Activated CD8-positive, alpha-beta T cell treated with anti-CD3 and anti-CD28 coated beads, Interleukin-2, amount 10 ng/mL, durations not matched to agents 7 days and 5 days (primary cell): ENCODE data around the gene FGD6. TPM values are rescaled to one million over a fixed set of nuclear protein-coding genes. Genes with fewer than 3 reads are reported as not detected.

ENCODE experiments used
- ATAC-seq: fragments of 150-1000 bp; cut with Tn5 transposase; one replicate; pipeline ENCODE4 v1.10.0; 2021; ENCODE audit warnings: moderate library complexity
- CTCF ChIA-PET: fragments of 350-600 bp; sonication (Branson Sonifier 250); formaldehyde crosslinking; loops from one replicate; lab custom pipeline; 2021; ENCODE audit warnings: antibody characterized with exemption; lab: Charles Lee
- POLR2A ChIA-PET: fragments of 350-600 bp; sonication (Branson Sonifier 250); formaldehyde crosslinking; loops from one replicate; lab custom pipeline; 2021; ENCODE audit warnings: antibody characterized with exemption; lab: Charles Lee
- DNase-seq: peaks from one replicate; pipeline ENCODE4 v3.0.0-alpha.2; 2020
- H3K27ac Mint-ChIP-seq: one replicate; pipeline ENCODE4 v1.8.0; 2021; ENCODE audit warnings: mild to moderate bottlenecking, mixed read lengths
- H3K27me3 Mint-ChIP-seq: one replicate; pipeline ENCODE4 v1.8.0; 2021; ENCODE audit warnings: low read depth, mixed read lengths
- H3K36me3 Mint-ChIP-seq: one replicate; pipeline ENCODE4 v1.8.0; 2021; ENCODE audit warnings: low read depth, mixed read lengths
- H3K4me1 Mint-ChIP-seq: one replicate; pipeline ENCODE4 v1.8.0; 2021; ENCODE audit warnings: low read depth, mixed read lengths
- H3K4me3 Mint-ChIP-seq: one replicate; pipeline ENCODE4 v1.8.0; 2021; ENCODE audit warnings: mild to moderate bottlenecking, mixed read lengths
- H3K9me3 Mint-ChIP-seq: one replicate; pipeline ENCODE4 v1.8.0; 2022; ENCODE audit warnings: mixed read lengths; ENCODE audit not compliant: insufficient read depth
- total RNA-seq, 2 experiments: library from RNA; stranded (reverse); gene quantifications; one replicate each; pipeline ENCODE4 v1.2.3, GENCODE V29; 2021

The FGD6 gene
- total RNA-seq, 2 experiments from 2014 or later, result 0.50 to 0.70 TPM

- ChIA-PET POLR2A (interaction anchor here (0.7 kb wide), 1 partner anchor 340 kb away, joined by 3 read pairs; no protein-coding TSS in a partner anchor), CTCF (no interaction called here)
- Mint-ChIP-seq H3K36me3 (no peaks in the 10 kb centered on the region), H3K9me3 (no peaks in the 10 kb centered on the region), H3K4me1 (no peaks in the 10 kb centered on the region), H3K27ac (no peak overlapping the region), H3K4me3 (no peak overlapping the region), H3K27me3 (no peaks in the 10 kb centered on the region)
- DNase-seq, result no peak
- ATAC-seq, result no peak
Measured at GRCh38 chr12:95134085-95134484, 83.2 kb downstream of the FGD6 start.

GRCh38 chr12:95131589-95132340 is 85.5 kb downstream of the FGD6 start:
- Mint-ChIP-seq H3K9me3 (no peaks in the 10 kb centered on the region), H3K4me3 (no peak overlapping the region), H3K4me1 (no peaks in the 10 kb centered on the region), H3K27me3 (no peaks in the 10 kb centered on the region), H3K36me3 (no peaks in the 10 kb centered on the region), H3K27ac (no peak overlapping the region)
- POLR2A ChIA-PET, result interaction anchor here (0.6 kb wide), 1 partner anchor 843 kb away, joined by 3 read pairs; no protein-coding TSS in a partner anchor
- CTCF ChIA-PET, result interaction anchor here (1.6 to 1.9 kb wide), 2 partner anchors 15 to 403 kb away, joined by 4 to 5 read pairs; no protein-coding TSS in a partner anchor
- ATAC-seq (no peak), DNase-seq (no peak)

GRCh38 chr12:95130096-95130495 is 87.2 kb downstream of the FGD6 start:
- H3K4me1 Mint-ChIP-seq, result no peaks in the 10 kb centered on the region
- no peaks in the 10 kb centered on the region for H3K9me3 Mint-ChIP-seq
- H3K4me3 Mint-ChIP-seq, result no peak overlapping the region
- ATAC-seq (no peak), DNase-seq (no peak)
- CTCF ChIA-PET, result interaction anchor here (0.6 to 1.9 kb wide), 3 partner anchors 13 to 405 kb away, joined by 3 to 5 read pairs (median 4); partner anchors contain the start of gene NR2C1
- no peaks in the 10 kb centered on the region for H3K27me3 Mint-ChIP-seq
- POLR2A ChIA-PET, result no interaction called here
- no peak overlapping the region for H3K27ac Mint-ChIP-seq
- H3K36me3 Mint-ChIP-seq, result no peaks in the 10 kb centered on the region

GRCh38 chr12:95129115-95129514 is 88.2 kb downstream of the FGD6 start:
- CTCF ChIA-PET, result no interaction called here
- Mint-ChIP-seq H3K27me3 (no peaks in the 10 kb centered on the region), H3K27ac (no peak overlapping the region), H3K4me3 (no peak overlapping the region), H3K36me3 (no peaks in the 10 kb centered on the region), H3K9me3 (no peaks in the 10 kb centered on the region), H3K4me1 (no peaks in the 10 kb centered on the region)
- DNase-seq (no peak), ATAC-seq (no peak)
- POLR2A ChIA-PET, result no interaction called here

- no peaks in the 10 kb centered on the region for H3K36me3 Mint-ChIP-seq
- POLR2A ChIA-PET, result no interaction called here
- no peak overlapping the region for H3K4me3 Mint-ChIP-seq
- H3K27ac Mint-ChIP-seq, result no peak overlapping the region
- ATAC-seq (no peak), DNase-seq (no peak)
- no peaks in the 10 kb centered on the region for H3K27me3 Mint-ChIP-seq
- CTCF ChIA-PET, result interaction anchor here (0.8 to 1.2 kb wide), 2 partner anchors 10 to 408 kb away, joined by 3 to 4 read pairs; no protein-coding TSS in a partner anchor
- no peaks in the 10 kb centered on the region for H3K4me1 Mint-ChIP-seq
- H3K9me3 Mint-ChIP-seq, result no peaks in the 10 kb centered on the region
Measured at GRCh38 chr12:95126736-95127135, 90.5 kb downstream of the FGD6 start.

- no peaks in the 10 kb centered on the region for H3K9me3 Mint-ChIP-seq
- ATAC-seq, result no peak
- ChIA-PET CTCF (interaction anchor here (1.1 to 1.2 kb wide), 2 partner anchors 9 to 408 kb away, joined by 3 to 4 read pairs; no protein-coding TSS in a partner anchor), POLR2A (interaction anchor here (0.5 kb wide), 1 partner anchor 207 kb away, joined by 3 read pairs; no protein-coding TSS in a partner anchor)
- no peaks in the 10 kb centered on the region for H3K36me3 Mint-ChIP-seq
- no peak overlapping the region for H3K27ac Mint-ChIP-seq
- no peaks in the 10 kb centered on the region for H3K27me3 Mint-ChIP-seq
- DNase-seq, result no peak
- H3K4me1 Mint-ChIP-seq, result no peaks in the 10 kb centered on the region
- H3K4me3 Mint-ChIP-seq, result no peak overlapping the region
Measured at GRCh38 chr12:95126076-95126475, 91.2 kb downstream of the FGD6 start.

- no peaks in the 10 kb centered on the region for H3K36me3 Mint-ChIP-seq
- H3K27me3 Mint-ChIP-seq, result no peaks in the 10 kb centered on the region
- DNase-seq, result no peak
- no peak overlapping the region for H3K4me3 Mint-ChIP-seq
- no peak overlapping the region for H3K27ac Mint-ChIP-seq
- POLR2A ChIA-PET, result no interaction called here
- CTCF ChIA-PET, result no interaction called here
- ATAC-seq, result no peak
- H3K4me1 Mint-ChIP-seq, result no peaks in the 10 kb centered on the region
- H3K9me3 Mint-ChIP-seq, result no peaks in the 10 kb centered on the region
Measured at GRCh38 chr12:95124106-95124505, 93.2 kb downstream of the FGD6 start.

GRCh38 chr12:95118788-95119179 is 98.5 kb downstream of the FGD6 start:
- Mint-ChIP-seq H3K27ac (no peak overlapping the region), H3K27me3 (peaks cover 3% of the 10 kb centered on the region), H3K36me3 (no peaks in the 10 kb centered on the region), H3K4me1 (peaks cover 5% of the 10 kb centered on the region), H3K9me3 (no peaks in the 10 kb centered on the region), H3K4me3 (no peak overlapping the region)
- ChIA-PET POLR2A (no interaction called here), CTCF (interaction anchor here (4.7 kb wide), 1 partner anchor 416 kb away, joined by 35 read pairs; no protein-coding TSS in a partner anchor)
- no peak for DNase-seq
- ATAC-seq, result no peak

- Mint-ChIP-seq H3K4me1 (peaks cover 5% of the 10 kb centered on the region), H3K9me3 (no peaks in the 10 kb centered on the region), H3K4me3 (no peak overlapping the region), H3K27me3 (peaks cover 3% of the 10 kb centered on the region), H3K27ac (no peak overlapping the region), H3K36me3 (no peaks in the 10 kb centered on the region)
- ChIA-PET CTCF (interaction anchor here (0.8 to 4.7 kb wide), 7 partner anchors 14 to 419 kb away, joined by 3 to 35 read pairs (median 8); partner anchors contain the start of genes FGD6 and VEZT), POLR2A (no interaction called here)
- DNase-seq (no peak), ATAC-seq (no peak)
Measured at GRCh38 chr12:95118138-95118787, 99.0 kb downstream of the FGD6 start.

- Mint-ChIP-seq H3K4me3 (no peak overlapping the region), H3K36me3 (no peaks in the 10 kb centered on the region), H3K4me1 (peaks cover 5% of the 10 kb centered on the region), H3K9me3 (no peaks in the 10 kb centered on the region), H3K27me3 (peaks cover 3% of the 10 kb centered on the region), H3K27ac (no peak overlapping the region)
- DNase-seq, result peak; percentile 70
- POLR2A ChIA-PET, result no interaction called here
- CTCF ChIA-PET, result interaction anchor here (0.6 to 4.7 kb wide), 14 partner anchors 9 to 420 kb away, joined by 3 to 35 read pairs (median 4); partner anchors contain the start of genes FGD6 and VEZT
- peak; percentile 86 for ATAC-seq
Measured at GRCh38 chr12:95117178-95117599, 100.1 kb downstream of the FGD6 start.

- Mint-ChIP-seq H3K4me3 (no peak overlapping the region), H3K4me1 (peaks cover 5% of the 10 kb centered on the region), H3K27ac (no peak overlapping the region), H3K9me3 (no peaks in the 10 kb centered on the region), H3K36me3 (no peaks in the 10 kb centered on the region), H3K27me3 (peaks cover 3% of the 10 kb centered on the region)
- DNase-seq (no peak), ATAC-seq (no peak)
- ChIA-PET POLR2A (no interaction called here), CTCF (interaction anchor here (0.8 to 4.7 kb wide), 10 partner anchors 10 to 418 kb away, joined by 3 to 35 read pairs (median 4); no protein-coding TSS in a partner anchor)
Measured at GRCh38 chr12:95116773-95117172, 100.5 kb downstream of the FGD6 start.
